ENCODE measurements around the gene DOK6. TPM values are rescaled to one million over a fixed set of nuclear protein-coding genes. Genes with fewer than 3 reads are reported as not detected.

DOK6 gene
- total RNA-seq, 1 donor from 2014 or later = 0.43 TPM

GRCh38 chr18:69882965-69883668 is 482.4 kb downstream of the DOK6 start:
- H3K4me3 ChIP-seq = no peak overlapping the region
- Mint-ChIP-seq H3K9me3 (no peaks in the 10 kb centered on the region), H3K36me3 (no peaks in the 10 kb centered on the region), H3K4me3 (no peak overlapping the region), H3K27ac (no peak overlapping the region), H3K27me3 (ENCODE audit: insufficient read depth, low read depth) (no peaks in the 10 kb centered on the region), H3K4me1 (peaks cover 22% of the 10 kb centered on the region)
- DNase-seq (ENCODE audit: low spot score) = no peak
- H3K27me3 ChIP-seq = no peaks in the 10 kb centered on the region
- H3K9ac ChIP-seq = no peak overlapping the region
- no peaks in the 10 kb centered on the region for H3K36me3 ChIP-seq
- H3K27ac ChIP-seq = no peak overlapping the region
- no peaks in the 10 kb centered on the region for H3K9me3 ChIP-seq (ENCODE audit: low read depth)
- TF ChIP-seq, protein P1, sequence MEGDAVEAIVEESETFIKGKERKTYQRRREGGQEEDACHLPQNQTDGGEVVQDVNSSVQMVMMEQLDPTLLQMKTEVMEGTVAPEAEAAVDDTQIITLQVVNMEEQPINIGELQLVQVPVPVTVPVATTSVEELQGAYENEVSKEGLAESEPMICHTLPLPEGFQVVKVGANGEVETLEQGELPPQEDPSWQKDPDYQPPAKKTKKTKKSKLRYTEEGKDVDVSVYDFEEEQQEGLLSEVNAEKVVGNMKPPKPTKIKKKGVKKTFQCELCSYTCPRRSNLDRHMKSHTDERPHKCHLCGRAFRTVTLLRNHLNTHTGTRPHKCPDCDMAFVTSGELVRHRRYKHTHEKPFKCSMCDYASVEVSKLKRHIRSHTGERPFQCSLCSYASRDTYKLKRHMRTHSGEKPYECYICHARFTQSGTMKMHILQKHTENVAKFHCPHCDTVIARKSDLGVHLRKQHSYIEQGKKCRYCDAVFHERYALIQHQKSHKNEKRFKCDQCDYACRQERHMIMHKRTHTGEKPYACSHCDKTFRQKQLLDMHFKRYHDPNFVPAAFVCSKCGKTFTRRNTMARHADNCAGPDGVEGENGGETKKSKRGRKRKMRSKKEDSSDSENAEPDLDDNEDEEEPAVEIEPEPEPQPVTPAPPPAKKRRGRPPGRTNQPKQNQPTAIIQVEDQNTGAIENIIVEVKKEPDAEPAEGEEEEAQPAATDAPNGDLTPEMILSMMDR (IDR thresholded peaks at IDR 0.05) = no peak
- TF ChIP-seq EZH2phosphoT487 (IDR thresholded peaks at IDR 0.05) = no peak
- no peak for TF ChIP-seq EZH2 (IDR thresholded peaks at IDR 0.05)
- H4K20me1 ChIP-seq (ENCODE audit: low read depth) = no peaks in the 10 kb centered on the region
- no peaks in the 10 kb centered on the region for H3F3A ChIP-seq (ENCODE audit: low read depth)
- H3K4me2 ChIP-seq = no peak overlapping the region
- H3K4me1 ChIP-seq = no peaks in the 10 kb centered on the region
- H2AFZ ChIP-seq (replicated peaks) = no peak overlapping the region
- H3K79me2 ChIP-seq (ENCODE audit: low read depth) = no peaks in the 10 kb centered on the region

DNA sequence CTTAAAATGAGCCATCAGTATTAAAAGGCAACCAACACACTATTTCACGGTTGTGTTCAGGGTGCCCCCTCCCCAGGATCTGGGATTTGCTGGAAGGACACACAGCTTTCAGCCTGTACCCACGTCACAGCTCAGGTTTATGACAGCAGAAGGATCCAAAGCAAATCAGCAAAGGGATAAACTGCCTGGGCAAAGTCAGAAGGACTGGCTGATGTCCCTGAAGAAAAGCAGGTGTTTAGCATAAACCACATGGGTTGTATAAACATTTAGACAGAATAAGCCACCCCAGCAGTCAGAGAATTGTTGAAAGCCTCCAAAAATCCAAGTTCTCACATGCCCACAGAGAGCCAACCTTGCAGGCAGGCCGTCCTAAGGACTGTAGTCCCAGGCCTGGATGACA is 483.1 kb downstream of the DOK6 start:
- Histone ChIP-seq H3K27ac (no peak overlapping the region), H3K79me2 (ENCODE audit: low read depth) (no peaks in the 10 kb centered on the region), H3K4me1 (no peaks in the 10 kb centered on the region), H3K27me3 (no peaks in the 10 kb centered on the region), H3K4me3 (no peak overlapping the region), H3K9me3 (ENCODE audit: low read depth) (no peaks in the 10 kb centered on the region), H3K9ac (no peak overlapping the region), H3K4me2 (no peak overlapping the region), H3K36me3 (no peaks in the 10 kb centered on the region), H2AFZ (replicated peaks) (no peak overlapping the region), H4K20me1 (ENCODE audit: low read depth) (no peaks in the 10 kb centered on the region), H3F3A (ENCODE audit: low read depth) (no peaks in the 10 kb centered on the region)
- Mint-ChIP-seq H3K4me3 (no peak overlapping the region), H3K27ac (no peak overlapping the region), H3K27me3 (ENCODE audit: insufficient read depth, low read depth) (no peaks in the 10 kb centered on the region), H3K4me1 (peaks cover 15% of the 10 kb centered on the region), H3K9me3 (no peaks in the 10 kb centered on the region), H3K36me3 (no peaks in the 10 kb centered on the region)
- no peak for DNase-seq (ENCODE audit: low spot score)
- TF ChIP-seq EZH2phosphoT487 (IDR thresholded peaks at IDR 0.05) (no peak), EZH2 (IDR thresholded peaks at IDR 0.05) (no peak)
- TF ChIP-seq, protein P1 (IDR thresholded peaks at IDR 0.05) = no peak

DNA sequence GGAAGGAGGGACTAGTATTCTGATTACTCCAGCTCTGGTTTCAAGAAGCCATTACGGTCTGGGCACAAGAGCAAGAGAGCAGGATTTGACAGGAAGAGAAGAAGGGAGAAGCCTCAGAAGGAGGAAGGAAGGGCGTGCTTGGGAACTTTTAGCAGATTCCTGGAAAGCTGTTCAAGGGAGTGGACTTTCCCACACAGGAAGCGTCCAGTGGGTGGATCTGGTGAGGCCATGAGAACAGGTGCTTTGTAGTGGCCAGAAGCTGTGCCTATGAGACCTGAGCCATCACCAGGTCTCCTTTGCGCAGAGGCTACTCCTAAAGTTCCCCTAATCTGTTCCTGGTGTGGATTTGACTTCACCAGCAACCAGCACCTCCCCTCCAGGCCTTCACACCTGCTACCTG is 484.7 kb downstream of the DOK6 start:
- H3K27ac Mint-ChIP-seq = no peak overlapping the region
- no peaks in the 10 kb centered on the region for H3K4me1 ChIP-seq
- no peaks in the 10 kb centered on the region for H3K27me3 ChIP-seq
- no peaks in the 10 kb centered on the region for H3K9me3 Mint-ChIP-seq
- H3K9me3 ChIP-seq (ENCODE audit: low read depth) = no peaks in the 10 kb centered on the region
- H3K79me2 ChIP-seq (ENCODE audit: low read depth) = no peaks in the 10 kb centered on the region
- no peak overlapping the region for H3K4me3 ChIP-seq
- no peak overlapping the region for H3K4me2 ChIP-seq
- no peaks in the 10 kb centered on the region for H3K27me3 Mint-ChIP-seq (ENCODE audit: insufficient read depth, low read depth)
- no peaks in the 10 kb centered on the region for H3K36me3 Mint-ChIP-seq
- H3K9ac ChIP-seq = no peak overlapping the region
- H3K4me3 Mint-ChIP-seq = no peak overlapping the region
- H3F3A ChIP-seq (ENCODE audit: low read depth) = no peaks in the 10 kb centered on the region
- TF ChIP-seq EZH2phosphoT487 (IDR thresholded peaks at IDR 0.05) = no peak
- no peak for TF ChIP-seq EZH2 (IDR thresholded peaks at IDR 0.05)
- TF ChIP-seq, protein P1 (IDR thresholded peaks at IDR 0.05) = no peak
- no peak overlapping the region for H2AFZ ChIP-seq (replicated peaks)
- DNase-seq (ENCODE audit: low spot score) = no peak
- H3K4me1 Mint-ChIP-seq = peaks cover 5% of the 10 kb centered on the region
- H3K36me3 ChIP-seq = no peaks in the 10 kb centered on the region
- no peaks in the 10 kb centered on the region for H4K20me1 ChIP-seq (ENCODE audit: low read depth)
- H3K27ac ChIP-seq = no peak overlapping the region
